NCI-H1417 (cell line): ENCODE measurements around the gene RIOK1.

Experiments
- DNase-seq, 3 experiments: peaks; one replicate each; lab custom pipeline; 2025; lab: John Stamatoyannopoulos, UW

Gene RIOK1

GRCh38 chr6:7409740-7410139 is 20.1 kb downstream of the RIOK1 start:
- no peak for DNase-seq

GRCh38 chr6:7410851-7411250 is 21.2 kb downstream of the RIOK1 start:
- no peak for DNase-seq

DNA sequence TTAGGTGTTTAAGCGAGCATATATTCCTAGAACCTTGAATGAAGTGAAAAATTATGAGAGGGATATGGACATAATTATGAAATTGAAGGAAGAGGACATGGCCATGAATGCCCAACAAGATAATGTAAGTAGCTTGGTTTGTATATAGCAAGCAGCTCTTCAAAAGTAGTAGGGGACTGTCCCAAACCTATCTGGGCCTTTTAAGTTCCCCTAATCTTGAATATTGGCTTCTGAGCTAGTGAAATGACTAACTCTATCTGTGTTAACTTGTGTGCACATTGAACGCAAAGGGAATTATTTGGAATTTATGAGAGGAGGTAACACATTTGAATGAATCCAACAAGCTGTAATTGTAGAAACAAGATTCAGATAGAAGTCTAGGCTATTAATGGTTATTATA is 21.7 kb downstream of the RIOK1 start:
- DNase-seq: no peak

DNA sequence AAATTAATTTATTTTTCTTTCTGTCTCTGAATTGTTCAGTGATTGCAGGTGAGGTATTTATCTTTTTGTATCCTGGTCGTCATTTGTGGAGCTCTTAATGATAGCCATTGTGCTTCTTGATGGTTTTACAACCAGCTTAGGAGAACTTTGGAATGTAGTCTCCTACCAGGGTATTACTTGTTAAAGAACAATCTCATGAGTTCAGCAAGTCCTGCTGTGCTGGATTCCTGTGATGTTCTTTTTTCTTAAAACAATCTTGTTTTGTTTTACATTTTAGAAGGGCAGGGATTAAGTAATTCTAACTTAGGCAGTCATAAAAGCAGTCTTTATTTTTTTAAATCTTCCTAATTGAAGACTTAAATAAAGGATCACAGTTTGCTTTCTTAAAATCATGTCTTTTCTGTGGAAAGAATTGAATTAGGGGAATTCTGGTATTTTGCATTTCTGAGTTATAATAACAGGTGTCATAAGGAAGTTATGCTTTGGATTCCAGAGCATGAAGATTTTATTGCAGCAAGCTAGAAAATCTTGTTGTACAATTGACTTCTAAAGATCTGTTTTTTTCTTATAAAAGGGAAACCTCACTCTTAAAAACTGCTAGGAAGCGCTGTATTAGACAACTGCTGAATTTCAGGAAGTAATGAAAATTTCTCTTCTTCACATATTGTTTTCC is 23.7 kb downstream of the RIOK1 start:
- DNase-seq: no peak

DNA sequence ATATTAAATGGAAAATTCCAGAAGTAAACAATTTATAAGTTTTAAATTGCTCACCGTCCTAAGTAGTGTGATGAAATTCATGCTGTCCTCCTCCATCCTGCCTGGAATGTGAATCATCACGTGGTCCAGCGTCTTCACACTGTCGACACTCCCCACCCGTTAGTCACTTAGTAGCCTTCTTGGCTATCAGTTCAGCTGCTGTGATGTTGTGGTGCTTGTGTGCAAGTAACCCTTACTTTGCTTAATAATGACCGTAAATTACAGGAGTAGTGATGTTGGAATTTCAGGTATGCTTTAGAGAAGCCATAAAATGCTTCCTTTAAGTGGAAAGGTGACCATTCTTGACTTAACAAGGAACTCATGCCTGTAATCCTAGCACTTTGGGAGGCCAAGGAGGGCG is 25.2 kb downstream of the RIOK1 start:
- DNase-seq: no peak

GRCh38 chr6:7417684-7418083 is 28.1 kb downstream of the RIOK1 start:
- no peak for DNase-seq

- DNase-seq: no peak
Measured at GRCh38 chr6:7418238-7418905, 28.8 kb downstream of the RIOK1 start.

- no peak for DNase-seq
Measured at GRCh38 chr6:7419065-7419464, 29.5 kb downstream of the RIOK1 start.

DNA sequence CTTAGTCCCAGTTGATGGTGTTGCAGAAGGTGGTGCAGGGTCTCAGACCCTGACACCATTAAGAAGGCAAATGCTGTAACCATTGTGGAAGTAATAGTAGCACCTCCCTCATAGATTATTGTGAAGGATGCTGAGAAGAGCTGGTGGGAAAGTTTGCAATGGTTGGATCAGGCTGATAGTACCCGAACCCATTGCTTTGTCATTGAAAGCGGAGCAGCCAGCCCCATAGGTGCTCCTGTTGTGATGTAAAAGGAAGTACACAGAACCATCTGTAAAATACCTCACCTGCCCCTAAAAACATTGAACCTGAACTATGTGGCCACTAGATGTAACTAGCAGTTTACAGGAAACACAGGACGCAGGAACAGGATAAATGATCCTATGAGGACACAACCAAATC is 31.5 kb downstream of the RIOK1 start:
- no peak for DNase-seq

DNA sequence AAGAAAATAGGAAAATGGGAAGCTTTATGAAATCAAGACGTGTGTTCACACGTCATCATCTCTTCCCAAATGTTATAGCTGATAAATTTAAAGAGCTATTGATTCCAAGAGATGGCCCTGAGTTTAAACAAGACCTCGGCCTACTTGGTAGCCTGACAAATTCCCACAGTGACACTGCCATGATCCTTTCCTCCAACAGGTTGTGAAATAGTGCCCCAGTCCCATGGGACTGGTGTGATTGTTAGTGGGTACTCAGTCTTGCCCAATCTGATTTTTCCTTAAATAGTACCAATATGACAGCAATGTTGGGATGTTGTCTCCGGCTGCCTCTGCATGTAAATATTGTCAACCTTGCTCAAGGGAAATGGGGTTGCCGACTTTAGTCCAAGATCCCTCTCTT is 34.5 kb downstream of the RIOK1 start:
- no peak for DNase-seq

GRCh38 chr6:7424967-7425807 is 35.6 kb downstream of the RIOK1 start:
- DNase-seq: peak; percentile 8 to 58 (median 53)

- DNase-seq: no peak
Measured at GRCh38 chr6:7425808-7426190, 36.2 kb downstream of the RIOK1 start.

GRCh38 chr6:7426447-7427169 is 37.0 kb downstream of the RIOK1 start:
- DNase-seq: no peak

DNA sequence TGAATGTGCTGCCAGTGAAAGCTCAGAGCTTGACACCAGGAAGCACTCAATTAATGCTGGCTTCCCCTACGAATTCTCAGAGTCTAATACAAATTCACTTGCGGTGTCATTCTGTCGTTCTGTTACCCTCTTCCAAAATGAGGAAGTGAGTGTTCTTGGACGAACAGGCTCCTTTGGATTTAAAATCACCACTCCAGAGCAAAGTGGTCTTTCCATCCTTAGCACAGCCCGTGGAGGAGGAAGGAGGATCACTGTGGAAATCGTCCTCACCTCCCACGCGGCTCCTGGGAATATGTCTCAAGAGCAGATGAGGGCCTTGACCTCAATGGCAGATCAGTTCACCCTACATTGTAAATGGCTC is 41.7 kb downstream of the RIOK1 start:
- no peak for DNase-seq

GRCh38 chr6:7431674-7432390 is 42.2 kb downstream of the RIOK1 start:
- peak in 1 of 3 experiments; percentile 9 for DNase-seq

DNA sequence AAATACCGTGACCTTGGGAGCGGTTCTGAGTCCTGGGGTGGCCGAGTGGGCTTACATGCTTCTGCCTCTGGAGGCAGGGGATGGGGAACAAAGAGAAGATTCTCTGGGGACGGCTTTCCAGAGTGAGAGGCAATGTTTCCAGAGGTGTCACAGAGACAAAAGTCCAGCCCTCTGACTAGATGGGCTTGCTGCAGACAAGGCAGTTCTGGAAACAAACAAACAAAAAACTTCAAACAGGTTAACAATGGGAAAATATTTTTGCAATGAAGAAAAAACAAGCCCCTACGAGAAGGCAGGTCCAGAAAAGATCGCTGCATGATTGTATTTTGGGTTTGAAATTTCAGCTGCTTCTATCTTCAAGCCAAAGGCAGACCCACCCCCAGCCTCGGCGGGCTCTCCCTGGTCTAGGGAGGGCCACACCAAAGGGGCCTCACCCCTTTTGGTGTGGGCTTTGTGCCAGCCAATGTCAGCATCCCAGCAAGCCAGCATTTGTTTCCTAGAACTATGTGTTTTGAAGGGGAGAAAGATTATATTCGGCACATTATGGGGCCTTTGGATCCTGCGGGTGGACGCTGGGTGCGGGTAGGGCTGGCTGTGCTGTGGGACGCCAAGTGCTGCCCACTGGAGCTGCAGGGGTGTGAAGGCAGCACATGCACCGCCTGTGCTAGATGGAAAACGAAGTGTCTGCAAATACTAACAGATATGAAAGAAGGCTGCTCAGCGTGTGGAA is 42.9 kb downstream of the RIOK1 start:
- no peak for DNase-seq

DNA sequence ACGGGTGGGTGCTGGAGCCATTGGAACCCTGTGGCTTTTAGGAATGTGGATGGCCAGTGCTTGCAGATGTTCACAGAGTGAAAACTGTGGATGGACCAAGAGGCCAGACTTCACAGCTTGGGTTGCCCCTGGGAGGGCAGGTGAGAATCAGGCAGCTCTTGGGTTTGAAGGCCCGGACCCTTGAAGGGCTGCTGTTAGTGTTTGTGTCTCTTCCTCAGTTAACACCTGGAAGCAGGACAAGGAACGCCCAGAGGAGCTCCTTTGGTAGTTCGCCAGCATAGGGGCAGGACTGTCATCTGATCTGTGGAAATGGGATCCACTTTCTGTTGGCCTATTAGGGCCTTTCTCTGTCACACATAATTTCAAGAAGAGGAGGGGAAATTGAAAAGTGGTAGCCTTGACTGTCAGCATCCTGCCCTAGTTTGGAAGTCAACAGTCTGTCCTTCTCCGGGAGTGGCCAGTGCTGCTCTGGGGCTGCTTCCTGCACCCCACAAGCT is 43.6 kb downstream of the RIOK1 start:
- DNase-seq: peak in 1 of 3 experiments; percentile 48

DNA sequence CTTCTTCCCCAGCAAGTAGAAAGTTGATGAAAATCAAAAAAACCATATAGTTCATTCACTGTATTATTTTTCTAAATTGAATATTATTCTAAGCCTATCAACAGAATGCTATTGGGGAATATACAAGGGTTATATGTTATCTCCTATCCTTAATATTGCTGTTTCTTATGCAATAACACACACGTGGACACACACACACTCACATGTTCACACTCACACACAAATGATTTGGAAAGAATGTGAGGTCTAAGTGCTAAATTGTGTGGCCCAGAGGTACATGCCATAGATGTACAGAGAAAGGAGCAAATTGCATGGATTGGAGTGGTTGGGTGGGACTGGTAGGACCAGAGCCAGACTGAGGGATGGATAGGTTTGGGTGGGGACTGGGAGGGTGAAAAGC is 45.1 kb downstream of the RIOK1 start:
- no peak for DNase-seq

DNA sequence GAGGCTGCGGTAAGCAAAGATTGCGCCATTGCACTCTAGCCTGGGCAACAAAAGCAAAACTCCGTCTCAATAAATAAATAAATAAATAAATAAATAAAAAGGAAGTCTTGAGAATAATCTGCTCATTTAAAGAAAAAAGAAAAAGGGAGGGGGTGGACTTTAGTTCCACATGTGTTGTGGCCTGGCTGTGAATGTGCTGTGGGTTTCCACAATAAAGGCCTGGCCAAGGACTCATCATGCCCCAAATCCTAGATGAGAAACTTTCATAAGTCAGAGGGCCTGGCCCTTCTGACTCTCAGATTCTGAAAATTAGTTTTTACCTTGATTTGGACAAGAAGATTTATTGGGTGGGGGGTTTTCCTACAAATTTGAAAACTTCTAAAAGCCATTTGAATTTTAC is 48.4 kb downstream of the RIOK1 start:
- no peak for DNase-seq

DNA sequence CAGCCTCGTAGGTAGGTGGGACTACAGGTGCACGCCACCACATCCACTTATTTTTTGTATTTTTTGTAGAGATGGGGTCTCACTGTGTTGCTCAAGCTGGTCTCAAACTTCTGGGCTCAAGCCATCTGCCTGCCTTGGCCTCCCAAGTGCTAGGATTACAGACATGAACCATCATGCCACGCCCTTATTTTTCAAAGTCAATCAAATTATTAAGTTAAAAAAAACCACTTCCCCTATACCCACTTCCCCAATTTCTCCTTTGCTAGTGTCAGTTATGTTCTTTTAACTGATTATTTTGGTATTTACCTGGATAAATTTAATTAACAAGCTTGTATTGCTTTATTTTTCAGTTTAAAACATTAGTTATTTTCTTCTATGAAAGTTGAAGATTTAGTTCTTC is 49.6 kb downstream of the RIOK1 start:
- no peak for DNase-seq

DNA sequence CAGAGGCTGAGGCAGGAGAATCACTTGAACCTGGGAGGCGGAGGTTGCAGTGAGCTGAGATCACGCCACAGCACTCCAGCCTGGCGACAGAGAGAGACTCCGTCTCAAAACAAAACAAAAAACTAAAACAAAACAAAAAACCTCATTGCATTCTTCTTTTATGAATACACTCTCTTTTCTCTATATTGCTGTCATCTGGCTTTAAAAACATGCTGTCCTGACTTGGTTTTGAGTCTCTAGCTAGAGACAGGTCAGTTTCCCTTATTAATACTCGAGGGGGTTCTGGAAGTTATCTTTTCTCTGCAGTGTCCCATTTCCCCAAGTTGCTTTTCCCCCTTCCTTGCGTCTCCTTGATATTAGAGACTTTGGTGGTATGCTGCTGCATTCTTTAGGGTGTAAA is 50.9 kb downstream of the RIOK1 start:
- no peak for DNase-seq
